ENCODE results near the gene HDAC11. TPM values are rescaled to one million over a fixed set of nuclear protein-coding genes. Genes with fewer than 3 reads are reported as not detected.
A peak's percentile ranks its signal among the peaks of the same experiment; 100 is the strongest.

The HDAC11 gene
- polyA plus RNA-seq, 1 donor (not counting 4 experiments of a cell fraction or from before 2014, with no cell fraction given): 12.6 TPM

- Histone ChIP-seq H3K27ac (ENCODE audit: control insufficient read depth, insufficient read depth, low read length) (no peak overlapping the region), H3K4me1 (ENCODE audit: control insufficient read depth, extremely low read depth, insufficient read depth, low read length) (peaks cover 16% of the 10 kb centered on the region), H3K4me2 (ENCODE audit: control insufficient read depth, extremely low read depth, insufficient read depth, low read depth, low read length) (no peak overlapping the region), H3K79me2 (ENCODE audit: control insufficient read depth, insufficient read depth, low read length) (no peaks in the 10 kb centered on the region), H2AFZ (ENCODE audit: control insufficient read depth, low read length) (no peak overlapping the region), H3K9ac (ENCODE audit: control insufficient read depth, extremely low read depth, insufficient read depth, low read length) (no peak overlapping the region), H3K36me3 (ENCODE audit: control insufficient read depth in 2 of 2, extremely low read depth in 1 of 2, insufficient read depth in 2 of 2, low read length in 2 of 2) (no peaks in the 10 kb centered on the region), H3K4me3 (ENCODE audit: control insufficient read depth in 2 of 3, extremely low read depth in 1 of 3, insufficient read depth in 2 of 3, low read depth in 1 of 3, low read length in 3 of 3) (no peak overlapping the region), H4K20me1 (ENCODE audit: control insufficient read depth, extremely low read depth, insufficient read depth, low read length) (no peaks in the 10 kb centered on the region), H3K9me3 (ENCODE audit: control insufficient read depth, low read depth, low read length) (no peaks in the 10 kb centered on the region), H3K9me1 (ENCODE audit: control insufficient read depth, extremely low read depth, insufficient read depth, low read length) (no peaks in the 10 kb centered on the region), H3K27me3 (ENCODE audit: control insufficient read depth, extremely low read depth, insufficient read depth, low read length) (no peaks in the 10 kb centered on the region)
- DNase-seq (ENCODE audit: low read depth, low spot score): no peak
- FAIRE-seq: no peak
- dilution Hi-C loops (cut with MboI; ENCODE audit: extremely low pct_ligation_motif_present, low sequenced_read_pairs): no loop called here
- peak in 1 of 3 experiments; percentile 15 for TF ChIP-seq CTCF (optimal IDR thresholded peaks at IDR 0.05 in 1 of 3, IDR thresholded peaks at IDR 0.05 in 1 of 3, conservative IDR thresholded peaks at IDR 0.05 in 1 of 3; ENCODE audit: extremely low read depth in 1 of 3, insufficient read depth in 2 of 3, low read length in 3 of 3)
- no peak for TF ChIP-seq EZH2 (IDR thresholded peaks at IDR 0.05; ENCODE audit: low read length)
Measured at GRCh38 chr3:13500133-13500885, 20.2 kb downstream of the HDAC11 start.

GRCh38 chr3:13501056-13501455, 20.9 kb downstream of the HDAC11 start:
- Histone ChIP-seq H3K4me3 (ENCODE audit: control insufficient read depth in 2 of 3, extremely low read depth in 1 of 3, insufficient read depth in 2 of 3, low read depth in 1 of 3, low read length in 3 of 3) (no peak overlapping the region), H3K79me2 (ENCODE audit: control insufficient read depth, insufficient read depth, low read length) (no peaks in the 10 kb centered on the region), H4K20me1 (ENCODE audit: control insufficient read depth, extremely low read depth, insufficient read depth, low read length) (no peaks in the 10 kb centered on the region), H3K9me1 (ENCODE audit: control insufficient read depth, extremely low read depth, insufficient read depth, low read length) (no peaks in the 10 kb centered on the region), H3K27me3 (ENCODE audit: control insufficient read depth, extremely low read depth, insufficient read depth, low read length) (no peaks in the 10 kb centered on the region), H3K4me2 (ENCODE audit: control insufficient read depth, extremely low read depth, insufficient read depth, low read depth, low read length) (no peak overlapping the region), H3K36me3 (ENCODE audit: control insufficient read depth in 2 of 2, extremely low read depth in 1 of 2, insufficient read depth in 2 of 2, low read length in 2 of 2) (no peaks in the 10 kb centered on the region), H3K9ac (ENCODE audit: control insufficient read depth, extremely low read depth, insufficient read depth, low read length) (no peak overlapping the region), H3K27ac (ENCODE audit: control insufficient read depth, insufficient read depth, low read length) (no peak overlapping the region), H3K9me3 (ENCODE audit: control insufficient read depth, low read depth, low read length) (no peaks in the 10 kb centered on the region), H3K4me1 (ENCODE audit: control insufficient read depth, extremely low read depth, insufficient read depth, low read length) (peaks cover 16% of the 10 kb centered on the region), H2AFZ (ENCODE audit: control insufficient read depth, low read length) (no peak overlapping the region)
- no peak for DNase-seq (ENCODE audit: low read depth, low spot score)
- TF ChIP-seq EZH2 (IDR thresholded peaks at IDR 0.05; ENCODE audit: low read length): no peak
- no peak for TF ChIP-seq CTCF (optimal IDR thresholded peaks at IDR 0.05 in 1 of 3, IDR thresholded peaks at IDR 0.05 in 1 of 3, conservative IDR thresholded peaks at IDR 0.05 in 1 of 3; ENCODE audit: extremely low read depth in 1 of 3, insufficient read depth in 2 of 3, low read length in 3 of 3)
- dilution Hi-C loops (cut with MboI; ENCODE audit: extremely low pct_ligation_motif_present, low sequenced_read_pairs): no loop called here
- FAIRE-seq: no peak
